Body of pancreas (tissue), 4 donors: ENCODE results near the gene LYRM1. TPM values are rescaled to one million over a fixed set of nuclear protein-coding genes. Genes with fewer than 3 reads are reported as not detected.

Experiments
- ATAC-seq: fragments of 150-250 bp; one replicate; pipeline ENCODE4 v1.9.1; 2016
- DNase-seq, 4 donors: peaks; one replicate each; pipeline ENCODE4 v3.0.0-alpha.2; 2019
- H3K27ac ChIP-seq, 4 donors: fragments of 200-600 bp; sonication (generic); 1 replicate in 3 of 4; 2 replicates in 1 of 4; pipeline versions ENCODE4 v1.5.1 to v1.6.1; 2016 to 2019; ENCODE audit warnings: mild to moderate bottlenecking in 1 of 4, mixed read lengths in 1 of 4, moderate library complexity in 1 of 4
- H3K27me3 ChIP-seq, 2 donors: fragments of 200-600 bp; sonication (generic); one replicate each; pipeline ENCODE4 v1.6.0; 2016; ENCODE audit warnings: mild to moderate bottlenecking in 1 of 2
- H3K36me3 ChIP-seq, 2 donors: fragments of 200-600 bp; sonication (generic); replicated peaks in 1 of 2; 2 replicates each; pipeline ENCODE4 v1.5.1; 2016; ENCODE audit warnings: low read depth in 2 of 2; ENCODE audit not compliant: insufficient read depth in 1 of 2
- H3K4me1 ChIP-seq: fragments of 200-600 bp; sonication (generic); one replicate; pipeline ENCODE4 v1.6.0; 2016
- H3K4me3 ChIP-seq, 2 donors: fragments of 200-600 bp; sonication (generic); 1 replicate in 1 of 2; 2 replicates in 1 of 2; pipeline ENCODE4 v1.5.1; 2016 to 2019
- H3K9me3 ChIP-seq, 3 donors: fragments of 200-600 bp; sonication (generic); 1 replicate in 2 of 3; 2 replicates in 1 of 3; pipeline ENCODE4 v1.5.1; 2016
- CTCF ChIP-seq, 7 experiments: fragments of 450-650 bp in 4 of 7; fragments of 200-600 bp in 3 of 7; sonication (generic) in 3 of 7; IDR thresholded peaks; one replicate each; pipeline ENCODE4 v1.5.1; 2016 to 2019; ENCODE audit warnings: antibody characterized with exemption in 7 of 7
- POLR2A ChIP-seq, 3 donors: fragments of 450-650 bp; IDR thresholded peaks; one replicate each; pipeline ENCODE4 v1.6.1; 2016; ENCODE audit warnings: antibody characterized with exemption in 3 of 3, mild to moderate bottlenecking in 2 of 3
- WGBS, 2 donors: methylation state at CpG; one replicate each; pipeline ENCODE4 v1.1.5; 2017; 5-methylcytosine and 5-hydroxymethylcytosine counted together
- intact Hi-C: fragments of 100-400 bp; cut with DNase I; formaldehyde crosslinking; loops from one replicate; pipeline ENCODE4 v1.15.1; 2023
- total RNA-seq, 2 donors: library from RNA; depleted of rRNA; stranded (reverse); fragments of >200 nt; gene quantifications; one replicate each; pipeline ENCODE4 v1.1.0, GENCODE V29; 2016

The LYRM1 gene
- total RNA-seq, 2 donors from 2014 or later, result 13.5 to 18.9 TPM

- H3K4me3 ChIP-seq, result no peak overlapping the region
- intact Hi-C loops, result no loop called here
- WGBS, 2 donors, result 32 to 60% methylated on average over 2 of the region's 2 CpGs
- no peaks in the 10 kb centered on the region for H3K9me3 ChIP-seq
- H3K27ac ChIP-seq, result peak overlapping the region in 1 of 4 donors; percentile 40
- peak; percentile 49 for ATAC-seq
- H3K27me3 ChIP-seq, result no peaks in the 10 kb centered on the region
- TF ChIP-seq POLR2A (IDR thresholded peaks at IDR 0.05), result no peak
- no peak for TF ChIP-seq CTCF (IDR thresholded peaks at IDR 0.05)
- no peak for DNase-seq
- H3K36me3 ChIP-seq, result no peaks in the 10 kb centered on the region
- peaks cover 23% of the 10 kb centered on the region for H3K4me1 ChIP-seq
Measured at GRCh38 chr16:20910781-20911321, 10.3 kb downstream of the LYRM1 start.

- Histone ChIP-seq H3K36me3 (no peaks in the 10 kb centered on the region), H3K4me1 (peaks cover 18% of the 10 kb centered on the region), H3K27me3 (no peaks in the 10 kb centered on the region), H3K4me3 (no peak overlapping the region), H3K27ac (peak overlapping the region in 1 of 4 donors; percentile 40), H3K9me3 (no peaks in the 10 kb centered on the region)
- intact Hi-C loops, result no loop called here
- WGBS, 2 donors, result 50 to 72% methylated on average over 1 of the region's 1 CpG
- TF ChIP-seq CTCF (IDR thresholded peaks at IDR 0.05), result no peak
- TF ChIP-seq POLR2A (IDR thresholded peaks at IDR 0.05), result no peak
- DNase-seq (no peak), ATAC-seq (no peak)
Measured at GRCh38 chr16:20911361-20911760, 10.8 kb downstream of the LYRM1 start.

- WGBS, 2 donors, result 95 to 100% methylated on average over 10 of the region's 10 CpGs
- Histone ChIP-seq H3K9me3 (no peaks in the 10 kb centered on the region), H3K36me3 (no peaks in the 10 kb centered on the region), H3K4me3 (no peak overlapping the region), H3K27ac (no peak overlapping the region), H3K27me3 (no peaks in the 10 kb centered on the region), H3K4me1 (peaks cover 6% of the 10 kb centered on the region)
- TF ChIP-seq POLR2A (IDR thresholded peaks at IDR 0.05) (no peak), CTCF (IDR thresholded peaks at IDR 0.05) (no peak)
- ATAC-seq, result no peak
- intact Hi-C loops, result no loop called here
- DNase-seq, result no peak
Measured at GRCh38 chr16:20916289-20916688, 15.7 kb downstream of the LYRM1 start.

- ATAC-seq, result no peak
- H3K36me3 ChIP-seq, result no peaks in the 10 kb centered on the region
Measured at GRCh38 chr16:20916942-20917341, 16.4 kb downstream of the LYRM1 start.

More at GRCh38 chr16:20916942-20917341, 16.4 kb downstream of the LYRM1 start:
- H3K9me3 ChIP-seq, result no peaks in the 10 kb centered on the region
- 81 to 94% methylated on average over 4 of the region's 4 CpGs for WGBS, 2 donors
- no peak overlapping the region for H3K27ac ChIP-seq
- TF ChIP-seq CTCF (IDR thresholded peaks at IDR 0.05) (no peak), POLR2A (IDR thresholded peaks at IDR 0.05) (no peak)
- no peaks in the 10 kb centered on the region for H3K27me3 ChIP-seq
- H3K4me3 ChIP-seq, result no peak overlapping the region
- intact Hi-C loops, result no loop called here
- peaks cover 6% of the 10 kb centered on the region for H3K4me1 ChIP-seq
- DNase-seq, result no peak
